Measurements from ENCODE around the gene TMEM147.

Gene TMEM147

DNA sequence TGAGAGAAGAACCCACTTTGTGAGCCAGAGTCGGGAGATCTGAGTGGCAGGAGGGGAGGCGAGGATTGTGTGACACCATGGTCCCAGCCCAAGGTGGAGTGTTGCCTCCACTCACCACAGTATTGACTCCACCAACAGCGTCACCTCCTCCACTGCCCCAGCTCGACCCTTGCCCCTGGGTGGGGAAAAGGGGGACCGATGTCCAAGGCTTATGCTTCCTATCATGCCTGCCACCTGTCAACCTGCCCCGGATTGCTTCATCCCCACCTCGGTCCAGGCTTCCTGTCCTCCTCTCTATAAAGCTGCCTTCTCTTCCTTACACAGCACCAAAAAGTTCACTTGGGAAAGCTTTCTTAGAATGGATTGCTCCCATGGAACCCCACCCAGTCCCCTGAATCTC lies 39.4 kb upstream of the TMEM147 start:
- Histone ChIP-seq H3K36me3 (ENCODE audit: control insufficient read depth in 4 of 4, insufficient read depth in 4 of 4, low read length in 3 of 4) (no peaks in the 10 kb centered on the region), H3K4me3 (ENCODE audit: control insufficient read depth in 1 of 7, extremely low read depth in 1 of 7, insufficient read depth in 4 of 7, low read depth in 2 of 7, low read length in 6 of 7) (no peak overlapping the region), H3K4me1 (ENCODE audit: control extremely low read depth in 1 of 4, control insufficient read depth in 4 of 4, insufficient read depth in 4 of 4, low read length in 3 of 4) (peaks cover 0 to 18% (median 15%) of the 10 kb centered on the region in 4 experiments), H3K27ac (ENCODE audit: insufficient read depth in 1 of 2, low read depth in 1 of 2, low read length in 2 of 2, poor library complexity in 1 of 2, severe bottlenecking in 2 of 2) (no peak overlapping the region), H3K9me3 (ENCODE audit: control extremely low read depth in 1 of 5, control insufficient read depth in 4 of 5, insufficient read depth in 2 of 5, low read depth in 1 of 5, low read length in 4 of 5) (no peaks in the 10 kb centered on the region), H3K27me3 (replicated peaks in 2 of 5; ENCODE audit: control insufficient read depth in 4 of 5, insufficient read depth in 5 of 5, low read length in 4 of 5) (peaks cover 4 to 37% (median 23%) of the 10 kb centered on the region in 5 experiments)
- ChIA-PET CTCF (interaction anchor here (0.9 to 2.7 kb wide), 4 partner anchors 10 to 153 kb away, joined by 3 to 8 read pairs (median 6); no protein-coding TSS in a partner anchor), POLR2A (no interaction called here)
- 79% methylated on average over 3 of the region's 7 CpGs for WGBS (ENCODE audit: insufficient coverage)
- DNase-seq, result no peak

GRCh38 chr19:35507561-35507960 lies 37.9 kb upstream of the TMEM147 start:
- no peaks in the 10 kb centered on the region for H3K9me3 ChIP-seq (ENCODE audit: control extremely low read depth in 1 of 5, control insufficient read depth in 4 of 5, insufficient read depth in 2 of 5, low read depth in 1 of 5, low read length in 4 of 5)
- WGBS (ENCODE audit: insufficient coverage), result 82% methylated on average over 10 of the region's 11 CpGs
- peaks cover 4 to 44% (median 27%) of the 10 kb centered on the region in 5 experiments for H3K27me3 ChIP-seq (replicated peaks in 2 of 5; ENCODE audit: control insufficient read depth in 4 of 5, insufficient read depth in 5 of 5, low read length in 4 of 5)
- no peak overlapping the region for H3K4me3 ChIP-seq (ENCODE audit: control insufficient read depth in 1 of 7, extremely low read depth in 1 of 7, insufficient read depth in 4 of 7, low read depth in 2 of 7, low read length in 6 of 7)
- CTCF ChIA-PET, result interaction anchor here (0.8 to 3.9 kb wide), 5 partner anchors 9 to 66 kb away, joined by 3 to 12 read pairs (median 4); no protein-coding TSS in a partner anchor
- no peak for DNase-seq
- POLR2A ChIA-PET, result no interaction called here
- H3K4me1 ChIP-seq (ENCODE audit: control extremely low read depth in 1 of 4, control insufficient read depth in 4 of 4, insufficient read depth in 4 of 4, low read length in 3 of 4), result peaks cover 0 to 18% (median 15%) of the 10 kb centered on the region in 4 experiments
- H3K27ac ChIP-seq (ENCODE audit: insufficient read depth in 1 of 2, low read depth in 1 of 2, low read length in 2 of 2, poor library complexity in 1 of 2, severe bottlenecking in 2 of 2), result no peak overlapping the region
- H3K36me3 ChIP-seq (ENCODE audit: control insufficient read depth in 4 of 4, insufficient read depth in 4 of 4, low read length in 3 of 4), result no peaks in the 10 kb centered on the region

DNA sequence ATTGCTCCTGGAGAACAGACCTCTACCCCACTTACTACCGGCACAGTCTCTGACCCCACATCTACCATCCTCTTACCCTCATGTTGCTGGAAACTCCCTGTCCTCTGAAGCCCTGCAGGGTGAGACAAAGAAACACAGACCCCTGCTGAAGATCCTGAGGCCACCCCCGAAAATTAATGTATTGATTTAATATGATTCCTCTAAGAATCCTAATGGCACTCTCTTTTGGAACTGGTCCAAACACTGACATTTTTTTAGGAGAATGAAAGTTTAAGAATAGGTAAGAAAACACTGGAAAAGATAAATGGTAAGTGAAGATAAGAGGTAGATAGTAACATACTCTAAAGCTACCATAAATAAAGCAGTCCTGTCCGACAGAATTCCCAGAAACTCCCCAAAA lies 37.3 kb upstream of the TMEM147 start:
- H3K36me3 ChIP-seq (ENCODE audit: control insufficient read depth in 4 of 4, insufficient read depth in 4 of 4, low read length in 3 of 4), result no peaks in the 10 kb centered on the region
- WGBS (ENCODE audit: insufficient coverage), result 100% methylated on average over 1 of the region's 3 CpGs
- no peaks in the 10 kb centered on the region for H3K9me3 ChIP-seq (ENCODE audit: control extremely low read depth in 1 of 5, control insufficient read depth in 4 of 5, insufficient read depth in 2 of 5, low read depth in 1 of 5, low read length in 4 of 5)
- no peak overlapping the region for H3K4me3 ChIP-seq (ENCODE audit: control insufficient read depth in 1 of 7, extremely low read depth in 1 of 7, insufficient read depth in 4 of 7, low read depth in 2 of 7, low read length in 6 of 7)
- no peak for DNase-seq
- CTCF ChIA-PET, result interaction anchor here (0.8 to 3.9 kb wide), 8 partner anchors 9 to 84 kb away, joined by 3 to 12 read pairs (median 4); no protein-coding TSS in a partner anchor
- H3K27me3 ChIP-seq (replicated peaks in 2 of 5; ENCODE audit: control insufficient read depth in 4 of 5, insufficient read depth in 5 of 5, low read length in 4 of 5), result peaks cover 4 to 48% (median 31%) of the 10 kb centered on the region in 5 experiments
- no peak overlapping the region for H3K27ac ChIP-seq (ENCODE audit: insufficient read depth in 1 of 2, low read depth in 1 of 2, low read length in 2 of 2, poor library complexity in 1 of 2, severe bottlenecking in 2 of 2)
- POLR2A ChIA-PET, result no interaction called here
- H3K4me1 ChIP-seq (ENCODE audit: control extremely low read depth in 1 of 4, control insufficient read depth in 4 of 4, insufficient read depth in 4 of 4, low read length in 3 of 4), result peaks cover 0 to 18% (median 15%) of the 10 kb centered on the region in 4 experiments

GRCh38 chr19:35509018-35509652 lies 36.3 kb upstream of the TMEM147 start:
- peaks cover 0 to 18% (median 16%) of the 10 kb centered on the region in 4 experiments for H3K4me1 ChIP-seq (ENCODE audit: control extremely low read depth in 1 of 4, control insufficient read depth in 4 of 4, insufficient read depth in 4 of 4, low read length in 3 of 4)
- no peak overlapping the region for H3K27ac ChIP-seq (ENCODE audit: insufficient read depth in 1 of 2, low read depth in 1 of 2, low read length in 2 of 2, poor library complexity in 1 of 2, severe bottlenecking in 2 of 2)
- DNase-seq, result peak; percentile 17 to 58 (median 45)
- H3K27me3 ChIP-seq (replicated peaks in 2 of 5; ENCODE audit: control insufficient read depth in 4 of 5, insufficient read depth in 5 of 5, low read length in 4 of 5), result peaks cover 4 to 57% (median 37%) of the 10 kb centered on the region in 5 experiments
- no peaks in the 10 kb centered on the region for H3K9me3 ChIP-seq (ENCODE audit: control extremely low read depth in 1 of 5, control insufficient read depth in 4 of 5, insufficient read depth in 2 of 5, low read depth in 1 of 5, low read length in 4 of 5)
- WGBS (ENCODE audit: insufficient coverage), result 30% methylated on average over 9 of the region's 12 CpGs
- ChIA-PET CTCF (interaction anchor here (0.6 to 3.9 kb wide), 11 partner anchors 10 to 151 kb away, joined by 3 to 12 read pairs (median 4); partner anchors contain the start of gene FFAR3), POLR2A (interaction anchor here (0.6 to 0.9 kb wide), 2 partner anchors 236 to 446 kb away, joined by 3 read pairs; no protein-coding TSS in a partner anchor)
- no peaks in the 10 kb centered on the region for H3K36me3 ChIP-seq (ENCODE audit: control insufficient read depth in 4 of 4, insufficient read depth in 4 of 4, low read length in 3 of 4)
- peak overlapping the region in 2 of 7 experiments; percentile 52 to 75 for H3K4me3 ChIP-seq (ENCODE audit: control insufficient read depth in 1 of 7, extremely low read depth in 1 of 7, insufficient read depth in 4 of 7, low read depth in 2 of 7, low read length in 6 of 7)

DNA sequence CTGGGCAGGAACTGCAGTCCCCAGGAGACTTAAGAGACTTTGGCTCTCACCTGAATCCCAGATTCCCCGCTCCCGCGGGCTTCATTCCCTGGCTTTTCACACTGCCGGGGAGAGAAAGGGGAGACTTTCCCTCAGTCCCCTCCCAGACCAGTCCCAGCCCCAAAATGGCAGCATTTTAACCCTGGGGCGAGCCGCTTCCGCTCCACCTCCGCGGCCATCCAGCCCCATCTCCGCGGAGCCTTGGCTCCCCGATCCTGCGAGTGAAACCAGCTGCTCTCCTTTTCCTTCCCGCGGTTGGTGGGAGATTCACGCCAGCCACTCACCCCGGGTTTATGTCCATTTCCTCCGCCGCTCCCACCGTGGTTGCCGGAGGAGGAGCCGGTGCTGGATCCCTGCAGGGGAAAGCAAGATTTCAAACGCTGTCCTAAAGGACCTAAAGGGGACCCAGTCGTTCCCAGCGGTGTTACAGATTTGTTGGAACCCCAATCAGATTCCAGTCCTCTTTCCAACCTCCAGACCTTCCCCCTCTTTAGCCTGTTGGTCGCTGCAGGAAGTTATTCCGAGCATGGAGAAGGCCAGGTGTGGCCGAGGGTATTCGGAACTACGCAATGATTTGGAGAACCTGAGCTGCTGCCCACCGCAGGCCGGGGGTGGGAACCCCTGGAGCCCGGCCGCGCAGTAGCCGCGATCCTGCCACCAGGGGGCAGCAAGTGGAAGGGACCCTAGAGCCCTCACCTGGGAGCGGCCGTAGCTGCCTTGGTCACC lies 35.4 kb upstream of the TMEM147 start:
- H3K4me3 ChIP-seq (ENCODE audit: control insufficient read depth in 1 of 7, extremely low read depth in 1 of 7, insufficient read depth in 4 of 7, low read depth in 2 of 7, low read length in 6 of 7), result peak overlapping the region in 5 of 7 experiments; percentile 1 to 75 (median 52)
- no peak overlapping the region for H3K27ac ChIP-seq (ENCODE audit: insufficient read depth in 1 of 2, low read depth in 1 of 2, low read length in 2 of 2, poor library complexity in 1 of 2, severe bottlenecking in 2 of 2)
- peaks cover 4 to 61% (median 41%) of the 10 kb centered on the region in 5 experiments for H3K27me3 ChIP-seq (replicated peaks in 2 of 5; ENCODE audit: control insufficient read depth in 4 of 5, insufficient read depth in 5 of 5, low read length in 4 of 5)
- DNase-seq, result peak; percentile 50 to 68 (median 62)
- WGBS (ENCODE audit: insufficient coverage), result 0% methylated on average over 38 of the region's 39 CpGs
- no peaks in the 10 kb centered on the region for H3K9me3 ChIP-seq (ENCODE audit: control extremely low read depth in 1 of 5, control insufficient read depth in 4 of 5, insufficient read depth in 2 of 5, low read depth in 1 of 5, low read length in 4 of 5)
- H3K4me1 ChIP-seq (ENCODE audit: control extremely low read depth in 1 of 4, control insufficient read depth in 4 of 4, insufficient read depth in 4 of 4, low read length in 3 of 4), result peaks cover 0 to 19% (median 16%) of the 10 kb centered on the region in 4 experiments
- no peaks in the 10 kb centered on the region for H3K36me3 ChIP-seq (ENCODE audit: control insufficient read depth in 4 of 4, insufficient read depth in 4 of 4, low read length in 3 of 4)
- ChIA-PET POLR2A (interaction anchor here (0.6 to 0.9 kb wide), 2 partner anchors 237 to 447 kb away, joined by 3 read pairs; no protein-coding TSS in a partner anchor), CTCF (interaction anchor here (0.5 to 3.9 kb wide), 27 partner anchors 9 to 198 kb away, joined by 3 to 16 read pairs (median 4); partner anchors contain the start of genes FFAR1, FFAR3 and KRTDAP)

GRCh38 chr19:35510626-35510964 lies 34.8 kb upstream of the TMEM147 start:
- POLR2A ChIA-PET, result no interaction called here
- DNase-seq, result no peak
- WGBS (ENCODE audit: insufficient coverage), result 10% methylated on average over 15 of the region's 15 CpGs
- Histone ChIP-seq H3K27me3 (replicated peaks in 2 of 5; ENCODE audit: control insufficient read depth in 4 of 5, insufficient read depth in 5 of 5, low read length in 4 of 5) (peaks cover 4 to 61% (median 39%) of the 10 kb centered on the region in 5 experiments), H3K27ac (ENCODE audit: insufficient read depth in 1 of 2, low read depth in 1 of 2, low read length in 2 of 2, poor library complexity in 1 of 2, severe bottlenecking in 2 of 2) (no peak overlapping the region), H3K9me3 (ENCODE audit: control extremely low read depth in 1 of 5, control insufficient read depth in 4 of 5, insufficient read depth in 2 of 5, low read depth in 1 of 5, low read length in 4 of 5) (no peaks in the 10 kb centered on the region), H3K36me3 (ENCODE audit: control insufficient read depth in 4 of 4, insufficient read depth in 4 of 4, low read length in 3 of 4) (no peaks in the 10 kb centered on the region), H3K4me3 (ENCODE audit: control insufficient read depth in 1 of 7, extremely low read depth in 1 of 7, insufficient read depth in 4 of 7, low read depth in 2 of 7, low read length in 6 of 7) (peak overlapping the region in 2 of 7 experiments; percentile 52 to 75), H3K4me1 (ENCODE audit: control extremely low read depth in 1 of 4, control insufficient read depth in 4 of 4, insufficient read depth in 4 of 4, low read length in 3 of 4) (peaks cover 0 to 19% (median 16%) of the 10 kb centered on the region in 4 experiments)
- CTCF ChIA-PET, result interaction anchor here (0.5 to 3.9 kb wide), 25 partner anchors 10 to 198 kb away, joined by 3 to 16 read pairs (median 4); partner anchors contain the start of genes FFAR1, FFAR3 and KRTDAP
